HCT116 (cell line): ENCODE measurements around the gene GRIN3B.

ENCODE experiments used
- EZH2 ChIP-seq: fragments of 200-600 bp; sonication (generic); IDR thresholded peaks from 2 replicates; pipeline ENCODE4 v1.6.1; 2017; ENCODE audit warnings: antibody characterized with exemption, mixed run types
- POLR2A ChIP-seq: IDR thresholded peaks from 2 replicates; pipeline ENCODE4 v1.7.0; 2011; ENCODE audit warnings: borderline replicate concordance; ENCODE audit not compliant: insufficient read depth, insufficient read length; ENCODE audit errors: extremely low read depth
- RAD21 ChIP-seq: IDR thresholded peaks from 2 replicates; pipeline ENCODE4 v1.6.1; 2012; ENCODE audit warnings: low read depth, mild to moderate bottlenecking
- ZNF274 ChIP-seq: fragments of 200-500 bp; sonication (Bioruptor generic); IDR thresholded peaks from 2 replicates; pipeline ENCODE4 v1.6.1; 2014; ENCODE audit warnings: mild to moderate bottlenecking, low read depth, low read length, inconsistent platforms
- TF ChIP-seq, protein P1 (sequence below), 3 experiments: fragments of 200-600 bp in 1 of 3; sonication (generic) in 1 of 3; IDR thresholded peaks in 2 of 3; conservative IDR thresholded peaks in 1 of 3; 2 replicates each; pipeline ENCODE4 v1.5.1; 2012 to 2017; ENCODE audit warnings: low read depth in 2 of 3, low read length in 2 of 3, antibody characterized with exemption in 1 of 3, borderline replicate concordance in 1 of 3, control low read depth in 1 of 3, mild to moderate bottlenecking in 1 of 3, mixed read lengths in 1 of 3, mixed run types in 1 of 3, moderate library complexity in 1 of 3; ENCODE audit not compliant: insufficient read depth in 1 of 3

DNA sequence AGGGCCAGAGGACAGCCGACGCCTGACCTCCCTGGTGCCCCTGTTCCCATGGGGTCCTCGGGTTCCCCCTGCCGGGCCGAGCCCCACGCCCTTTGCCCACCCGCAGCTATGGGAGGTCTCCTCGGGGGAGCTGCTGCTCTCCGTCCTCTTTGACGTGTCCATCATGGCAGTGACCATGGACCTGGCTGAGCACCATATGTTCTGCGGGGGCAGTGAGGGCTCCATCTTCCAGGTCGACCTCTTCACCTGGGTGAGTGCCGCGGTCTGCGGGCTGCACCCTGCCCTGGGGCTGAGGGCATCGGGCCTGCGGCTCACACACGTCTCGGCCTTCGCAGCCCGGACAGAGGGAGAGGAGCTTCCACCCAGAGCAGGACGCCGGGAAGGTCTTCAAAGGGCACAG, 9.5 kb upstream of the GRIN3B start:
- TF ChIP-seq, protein P1, sequence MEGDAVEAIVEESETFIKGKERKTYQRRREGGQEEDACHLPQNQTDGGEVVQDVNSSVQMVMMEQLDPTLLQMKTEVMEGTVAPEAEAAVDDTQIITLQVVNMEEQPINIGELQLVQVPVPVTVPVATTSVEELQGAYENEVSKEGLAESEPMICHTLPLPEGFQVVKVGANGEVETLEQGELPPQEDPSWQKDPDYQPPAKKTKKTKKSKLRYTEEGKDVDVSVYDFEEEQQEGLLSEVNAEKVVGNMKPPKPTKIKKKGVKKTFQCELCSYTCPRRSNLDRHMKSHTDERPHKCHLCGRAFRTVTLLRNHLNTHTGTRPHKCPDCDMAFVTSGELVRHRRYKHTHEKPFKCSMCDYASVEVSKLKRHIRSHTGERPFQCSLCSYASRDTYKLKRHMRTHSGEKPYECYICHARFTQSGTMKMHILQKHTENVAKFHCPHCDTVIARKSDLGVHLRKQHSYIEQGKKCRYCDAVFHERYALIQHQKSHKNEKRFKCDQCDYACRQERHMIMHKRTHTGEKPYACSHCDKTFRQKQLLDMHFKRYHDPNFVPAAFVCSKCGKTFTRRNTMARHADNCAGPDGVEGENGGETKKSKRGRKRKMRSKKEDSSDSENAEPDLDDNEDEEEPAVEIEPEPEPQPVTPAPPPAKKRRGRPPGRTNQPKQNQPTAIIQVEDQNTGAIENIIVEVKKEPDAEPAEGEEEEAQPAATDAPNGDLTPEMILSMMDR (IDR thresholded peaks at IDR 0.05 in 2 of 3, conservative IDR thresholded peaks at IDR 0.05 in 1 of 3; ENCODE audit: borderline replicate concordance in 1 of 3, insufficient read depth in 1 of 3, low read depth in 2 of 3, low read length in 2 of 3), result no peak
- TF ChIP-seq EZH2 (no peak), POLR2A (no peak), RAD21 (no peak), ZNF274 (no peak)
